ENCODE results near the gene ZNF543. TPM values are rescaled to one million over a fixed set of nuclear protein-coding genes. Genes with fewer than 3 reads are reported as not detected.

Gene ZNF543
- total and polyA plus RNA-seq, 2 of the 8 experiments (the other 6 are each of a cell fraction or from before 2014, with no cell fraction given), result 1.8 to 9.0 TPM

DNA sequence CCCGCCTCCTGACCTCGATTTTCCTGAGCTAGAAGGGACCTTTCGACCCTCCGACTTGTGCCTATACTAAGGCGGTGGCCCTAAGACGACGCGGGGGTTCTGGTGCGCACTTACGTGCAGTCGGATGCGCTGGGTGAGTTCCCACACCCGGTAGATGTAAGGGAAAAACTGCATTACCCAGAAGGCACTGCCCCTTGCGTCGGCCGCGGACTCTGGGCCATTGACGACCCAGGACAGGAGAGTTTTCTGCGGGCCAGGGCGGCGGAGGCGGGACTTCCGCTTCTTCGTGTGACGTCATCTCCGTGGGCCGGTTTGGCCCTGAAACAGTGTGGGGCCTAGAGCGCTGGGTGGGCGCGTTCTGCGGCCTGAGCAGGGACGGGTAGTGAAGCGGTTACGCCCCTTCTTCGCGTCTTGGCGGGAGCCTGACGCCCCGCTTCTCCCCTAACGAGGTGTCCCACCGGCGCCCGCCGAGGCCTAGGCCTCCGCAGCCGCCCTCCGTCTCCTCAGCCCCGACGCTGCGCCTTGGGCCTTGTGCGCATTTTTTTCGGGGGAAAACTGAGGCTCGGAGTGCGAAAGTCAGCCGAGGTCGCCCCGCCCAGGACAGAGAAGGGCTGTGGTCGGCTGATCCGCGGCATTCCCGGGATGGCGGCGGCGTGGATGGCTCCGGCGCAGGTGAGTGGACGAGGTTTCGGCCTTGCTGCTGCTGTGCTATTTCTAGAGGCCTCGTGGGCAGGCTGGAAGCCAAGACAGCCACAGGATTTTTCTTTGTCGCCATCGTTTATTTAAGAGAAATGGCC lies 39.9 kb upstream of the ZNF543 start, which contains the start of gene ZNF460 (continued):
- TF ChIP-seq TBP (IDR thresholded peaks at IDR 0.05; ENCODE audit: low read depth, low read length), result peak; percentile 74
- peak in 1 of 2 experiments; percentile 84; a peak in 1 of 4 replicates for TF ChIP-seq SIN3A (conservative IDR thresholded peaks at IDR 0.05 in 1 of 2, IDR thresholded peaks at IDR 0.05 in 1 of 2; ENCODE audit: low read depth in 1 of 2, low read length in 2 of 2)
- no peak for TF ChIP-seq JUN (IDR thresholded peaks at IDR 0.05; ENCODE audit: low read depth, low read length)
- TF ChIP-seq SP4 (IDR thresholded peaks at IDR 0.05; ENCODE audit: low read length), result no peak
- peak; percentile 33; the same call in 1 of the 2 replicates for TF ChIP-seq RFX5 (IDR thresholded peaks at IDR 0.05; ENCODE audit: borderline replicate concordance, low read depth, low read length)
- no peak for TF ChIP-seq RXRA (IDR thresholded peaks at IDR 0.05; ENCODE audit: insufficient read depth, low read depth, low read length)
- TF ChIP-seq RAD21 (IDR thresholded peaks at IDR 0.05 in 1 of 2, conservative IDR thresholded peaks at IDR 0.05 in 1 of 2; ENCODE audit: low read depth in 2 of 2, low read length in 2 of 2), result no peak; a peak in 1 of 4 replicates
- peak; percentile 3 for TF ChIP-seq TAF7 (optimal IDR thresholded peaks at IDR 0.05; ENCODE audit: borderline replicate concordance, low read depth, low read length)
- TF ChIP-seq CEBPB (IDR thresholded peaks at IDR 0.05; ENCODE audit: low read depth, low read length), result no peak
- TF ChIP-seq TAF1 (IDR thresholded peaks at IDR 0.05; ENCODE audit: low read depth, low read length), result peak; percentile 73
- no peak for TF ChIP-seq TEAD4 (IDR thresholded peaks at IDR 0.05; ENCODE audit: low read depth, low read length)
- no peak for TF ChIP-seq SUZ12 (IDR thresholded peaks at IDR 0.05; ENCODE audit: low read length)
- TF ChIP-seq HDAC2 (IDR thresholded peaks at IDR 0.05; ENCODE audit: borderline replicate concordance in 1 of 2, low read depth in 2 of 2, low read length in 2 of 2), result no peak
- no peak for TF ChIP-seq YY1 (IDR thresholded peaks at IDR 0.05; ENCODE audit: low read depth, low read length)
- peak; percentile 96 for TF ChIP-seq CREB1 (IDR thresholded peaks at IDR 0.05)
- TF ChIP-seq BACH1 (IDR thresholded peaks at IDR 0.05; ENCODE audit: low read length), result no peak
- peak; percentile 53 for TF ChIP-seq SRF (IDR thresholded peaks at IDR 0.05; ENCODE audit: low read depth, low read length)
- peak; percentile 39; the same call in 1 of the 2 replicates for TF ChIP-seq CHD2 (IDR thresholded peaks at IDR 0.05; ENCODE audit: low read length)
- TF ChIP-seq JUND (IDR thresholded peaks at IDR 0.05; ENCODE audit: low read length), result peak; percentile 93
- TF ChIP-seq NRF1 (IDR thresholded peaks at IDR 0.05; ENCODE audit: low read depth, low read length), result 0 out of 2 replicates have a peak, but pooled peaks have one; percentile 11
- no peak for TF ChIP-seq HDAC6 (IDR thresholded peaks at IDR 0.05; ENCODE audit: low read depth, low read length)
- TF ChIP-seq RBBP5 (IDR thresholded peaks at IDR 0.05; ENCODE audit: borderline replicate concordance, low read depth, low read length), result no peak; the same call in 1 of the 2 replicates
- TF ChIP-seq GABPA (IDR thresholded peaks at IDR 0.05; ENCODE audit: borderline replicate concordance, insufficient read depth, low read length), result peak; percentile 91
- 0 out of 2 replicates have a peak, but pooled peaks have one; percentile 31 for TF ChIP-seq GTF2F1 (IDR thresholded peaks at IDR 0.05; ENCODE audit: borderline replicate concordance, low read depth, low read length)
- no peak for TF ChIP-seq SIRT6 (IDR thresholded peaks at IDR 0.05; ENCODE audit: low read length)

All from H1 (cell line).